Naive thymus-derived CD8-positive, alpha-beta T cell (primary cell): ENCODE measurements around the gene VDR. TPM values are rescaled to one million over a fixed set of nuclear protein-coding genes. Genes with fewer than 3 reads are reported as not detected.

Experiments used
- ATAC-seq, 2 donors: fragments of 150-1000 bp; cut with Tn5 transposase in 1 of 2; sonication (Bioruptor Pico), chemical (Tn5 transposase) in 1 of 2; 1 replicate in 1 of 2; 2 replicates in 1 of 2; pipeline ENCODE4 v1.10.0; 2021; ENCODE audit warnings: mild to moderate bottlenecking in 2 of 2, moderate library complexity in 2 of 2
- POLR2A ChIA-PET: fragments of 350-600 bp; sonication (Branson Sonifier 250); formaldehyde crosslinking; loops from one replicate; lab custom pipeline; 2021; ENCODE audit warnings: antibody characterized with exemption; lab: Charles Lee
- DNase-seq, 10 donors: peaks; one replicate each; pipeline versions ENCODE4 v3.0.0 to v3.0.0-alpha.2; 2020 to 2022
- H3K27ac Mint-ChIP-seq, 10 donors: one replicate each; pipeline ENCODE4 v1.8.0; 2020 to 2022; ENCODE audit warnings: mild to moderate bottlenecking in 10 of 10, mixed read lengths in 10 of 10, moderate library complexity in 4 of 10, inconsistent platforms in 1 of 10
- H3K27me3 Mint-ChIP-seq, 5 donors: one replicate each; pipeline ENCODE4 v1.8.0; 2021 to 2022; ENCODE audit warnings: mixed read lengths in 5 of 5
- H3K36me3 Mint-ChIP-seq, 3 donors: one replicate each; pipeline ENCODE4 v1.8.0; 2020 to 2022; ENCODE audit warnings: mixed read lengths in 3 of 3, mild to moderate bottlenecking in 2 of 3, inconsistent platforms in 1 of 3
- H3K4me1 Mint-ChIP-seq, 4 donors: one replicate each; pipeline ENCODE4 v1.8.0; 2021 to 2022; ENCODE audit warnings: mixed read lengths in 4 of 4
- H3K4me3 Mint-ChIP-seq, 10 donors: one replicate each; pipeline ENCODE4 v1.8.0; 2020 to 2022; ENCODE audit warnings: mild to moderate bottlenecking in 10 of 10, mixed read lengths in 10 of 10, moderate library complexity in 6 of 10, inconsistent platforms in 1 of 10
- H3K9me3 Mint-ChIP-seq, 9 donors: one replicate each; pipeline ENCODE4 v1.8.0; 2020 to 2022; ENCODE audit warnings: mixed read lengths in 9 of 9, mild to moderate bottlenecking in 3 of 9, inconsistent platforms in 1 of 9, moderate library complexity in 1 of 9
- polyA plus RNA-seq, 3 donors: library from polyadenylated mRNA; unstranded; fragments of 300-500 nt; fragmentation: Illumina TruSeq; gene quantifications; one replicate each; pipeline ENCODE4 v1.2.3, GENCODE V29; 2021
- total RNA-seq, 8 experiments: library from RNA in 2 of 8; stranded (reverse) in 2 of 8; gene quantifications; one replicate each; pipeline ENCODE4 v1.2.3 and lab custom pipeline; 2021 to 2026

The VDR gene
- total and polyA plus RNA-seq, 5 experiments from 2014 or later: 0.49 to 0.73 TPM; not detected in 3

GRCh38 chr12:47860279-47860841 is 44.4 kb downstream of the VDR start:
- DNase-seq (no peak), ATAC-seq (no peak)
- Mint-ChIP-seq H3K9me3 (no peaks in the 10 kb centered on the region), H3K4me3 (no peak overlapping the region), H3K27me3 (no peaks in the 10 kb centered on the region), H3K4me1 (peaks cover 0 to 2% (median 0%) of the 10 kb centered on the region in 4 donors), H3K27ac (no peak overlapping the region), H3K36me3 (no peaks in the 10 kb centered on the region)
- POLR2A ChIA-PET: no interaction called here

GRCh38 chr12:47858511-47859266 is 46.1 kb downstream of the VDR start:
- Mint-ChIP-seq H3K36me3 (no peaks in the 10 kb centered on the region), H3K4me1 (peaks cover 0 to 2% (median 0%) of the 10 kb centered on the region in 4 donors), H3K27ac (no peak overlapping the region), H3K27me3 (no peaks in the 10 kb centered on the region), H3K4me3 (no peak overlapping the region), H3K9me3 (no peaks in the 10 kb centered on the region)
- ATAC-seq: no peak
- no peak for DNase-seq
- POLR2A ChIA-PET: interaction anchor here (0.6 kb wide), 1 partner anchor 472 kb away, joined by 4 read pairs; no protein-coding TSS in a partner anchor

GRCh38 chr12:47856721-47857575 is 47.8 kb downstream of the VDR start:
- Mint-ChIP-seq H3K27ac (no peak overlapping the region), H3K4me3 (no peak overlapping the region), H3K9me3 (no peaks in the 10 kb centered on the region), H3K4me1 (peaks cover 0 to 2% (median 0%) of the 10 kb centered on the region in 4 donors), H3K27me3 (no peaks in the 10 kb centered on the region), H3K36me3 (no peaks in the 10 kb centered on the region)
- DNase-seq (no peak), ATAC-seq (no peak)
- POLR2A ChIA-PET: no interaction called here

GRCh38 chr12:47856094-47856493 is 48.7 kb downstream of the VDR start:
- no peaks in the 10 kb centered on the region for H3K9me3 Mint-ChIP-seq
- H3K27ac Mint-ChIP-seq: no peak overlapping the region
- no peak for DNase-seq
- peaks cover 0 to 2% (median 0%) of the 10 kb centered on the region in 4 donors for H3K4me1 Mint-ChIP-seq
- no peak overlapping the region for H3K4me3 Mint-ChIP-seq
- ATAC-seq: no peak
- no peaks in the 10 kb centered on the region for H3K36me3 Mint-ChIP-seq
- POLR2A ChIA-PET: no interaction called here
- H3K27me3 Mint-ChIP-seq: no peaks in the 10 kb centered on the region

- Mint-ChIP-seq H3K4me3 (no peak overlapping the region), H3K4me1 (peaks cover 0 to 2% (median 0%) of the 10 kb centered on the region in 4 donors), H3K27ac (no peak overlapping the region), H3K36me3 (no peaks in the 10 kb centered on the region), H3K9me3 (no peaks in the 10 kb centered on the region), H3K27me3 (no peaks in the 10 kb centered on the region)
- no peak for DNase-seq
- ATAC-seq: no peak
- POLR2A ChIA-PET: interaction anchor here (0.5 kb wide), 1 partner anchor 99 kb away, joined by 3 read pairs; no protein-coding TSS in a partner anchor
These were observed 49.3 kb downstream of the VDR start for GRCh38 chr12:47855502-47855901.

GRCh38 chr12:47854531-47854930 is 50.3 kb downstream of the VDR start:
- Mint-ChIP-seq H3K4me3 (no peak overlapping the region), H3K27ac (peak overlapping the region in 1 of 10 donors; percentile 24), H3K36me3 (no peaks in the 10 kb centered on the region), H3K9me3 (no peaks in the 10 kb centered on the region), H3K4me1 (peaks cover 0 to 2% (median 0%) of the 10 kb centered on the region in 4 donors), H3K27me3 (no peaks in the 10 kb centered on the region)
- no peak for ATAC-seq
- POLR2A ChIA-PET: no interaction called here
- no peak for DNase-seq

GRCh38 chr12:47852096-47852571 is 52.7 kb downstream of the VDR start:
- no peaks in the 10 kb centered on the region for H3K27me3 Mint-ChIP-seq
- ATAC-seq: no peak
- H3K36me3 Mint-ChIP-seq: no peaks in the 10 kb centered on the region
- no peak overlapping the region for H3K4me3 Mint-ChIP-seq
- H3K4me1 Mint-ChIP-seq: no peaks in the 10 kb centered on the region
- peak overlapping the region in 1 of 10 donors; percentile 28 for H3K27ac Mint-ChIP-seq
- no peak for DNase-seq
- POLR2A ChIA-PET: no interaction called here
- H3K9me3 Mint-ChIP-seq: no peaks in the 10 kb centered on the region

- POLR2A ChIA-PET: no interaction called here
- Mint-ChIP-seq H3K4me1 (no peaks in the 10 kb centered on the region), H3K9me3 (no peaks in the 10 kb centered on the region), H3K36me3 (no peaks in the 10 kb centered on the region), H3K4me3 (no peak overlapping the region), H3K27me3 (peaks cover 0 to 2% (median 0%) of the 10 kb centered on the region in 5 donors), H3K27ac (no peak overlapping the region)
- DNase-seq: no peak
- ATAC-seq: no peak
These were observed 53.4 kb downstream of the VDR start for GRCh38 chr12:47851303-47851952.

GRCh38 chr12:47850153-47851084 is 54.4 kb downstream of the VDR start:
- no peak for DNase-seq
- H3K27ac Mint-ChIP-seq: peak overlapping the region in 1 of 10 donors; percentile 20
- H3K36me3 Mint-ChIP-seq: no peaks in the 10 kb centered on the region
- no peaks in the 10 kb centered on the region for H3K9me3 Mint-ChIP-seq
- H3K27me3 Mint-ChIP-seq: peaks cover 0 to 2% (median 0%) of the 10 kb centered on the region in 5 donors
- no peak overlapping the region for H3K4me3 Mint-ChIP-seq
- H3K4me1 Mint-ChIP-seq: no peaks in the 10 kb centered on the region
- ATAC-seq: no peak
- POLR2A ChIA-PET: no interaction called here

- Mint-ChIP-seq H3K9me3 (no peaks in the 10 kb centered on the region), H3K4me3 (no peak overlapping the region), H3K27me3 (peaks cover 0 to 4% (median 0%) of the 10 kb centered on the region in 5 donors), H3K36me3 (no peaks in the 10 kb centered on the region), H3K4me1 (no peaks in the 10 kb centered on the region), H3K27ac (no peak overlapping the region)
- DNase-seq (no peak), ATAC-seq (no peak)
- POLR2A ChIA-PET: no interaction called here
These were observed 55.5 kb downstream of the VDR start for GRCh38 chr12:47849261-47849660.

GRCh38 chr12:47848853-47849252 is 55.9 kb downstream of the VDR start:
- peaks cover 0 to 4% (median 0%) of the 10 kb centered on the region in 5 donors for H3K27me3 Mint-ChIP-seq
- POLR2A ChIA-PET: no interaction called here
- H3K36me3 Mint-ChIP-seq: no peaks in the 10 kb centered on the region
- ATAC-seq (no peak), DNase-seq (no peak)
- H3K9me3 Mint-ChIP-seq: no peaks in the 10 kb centered on the region
- H3K4me1 Mint-ChIP-seq: no peaks in the 10 kb centered on the region
- no peak overlapping the region for H3K4me3 Mint-ChIP-seq
- H3K27ac Mint-ChIP-seq: no peak overlapping the region
